GM21737 (cell line): Measurements from ENCODE around the gene UGGT1.
A peak's percentile ranks its signal among the peaks of the same experiment; 100 is the strongest.

Experiments used
- ATAC-seq: cut with Tn5 transposase; IDR thresholded peaks from one replicate; pipeline ENCODE4 v1.9.1; 2021; ENCODE audit warnings: mild to moderate bottlenecking, moderate library complexity; ENCODE audit not compliant: unreplicated experiment

UGGT1 gene

GRCh38 chr2:128214251-128214650 is 123.3 kb downstream of the UGGT1 start:
- no peak for ATAC-seq

GRCh38 chr2:128214866-128215460 is 124.0 kb downstream of the UGGT1 start:
- ATAC-seq = no peak

GRCh38 chr2:128215897-128216642 is 125.1 kb downstream of the UGGT1 start:
- ATAC-seq = no peak

GRCh38 chr2:128217671-128218070 is 126.7 kb downstream of the UGGT1 start:
- no peak for ATAC-seq

- ATAC-seq = no peak
Measured at GRCh38 chr2:128219891-128220290, 128.9 kb downstream of the UGGT1 start.

GRCh38 chr2:128227862-128228261 is 136.9 kb downstream of the UGGT1 start:
- no peak for ATAC-seq

GRCh38 chr2:128228894-128229293 is 137.9 kb downstream of the UGGT1 start:
- no peak for ATAC-seq

GRCh38 chr2:128232965-128233789 is 142.2 kb downstream of the UGGT1 start:
- ATAC-seq = peak; percentile 99

GRCh38 chr2:128233790-128234395 is 142.9 kb downstream of the UGGT1 start:
- ATAC-seq = no peak

GRCh38 chr2:128234613-128235012 is 143.6 kb downstream of the UGGT1 start:
- ATAC-seq = no peak

- ATAC-seq = no peak
Measured at GRCh38 chr2:128235581-128235980, 144.6 kb downstream of the UGGT1 start.

- ATAC-seq = no peak
Measured at GRCh38 chr2:128236491-128237035, 145.6 kb downstream of the UGGT1 start.

GRCh38 chr2:128237081-128237534 is 146.1 kb downstream of the UGGT1 start:
- ATAC-seq = no peak

GRCh38 chr2:128237911-128238697 is 147.1 kb downstream of the UGGT1 start:
- ATAC-seq = no peak

- ATAC-seq = no peak
Measured at GRCh38 chr2:128241896-128242295, 150.9 kb downstream of the UGGT1 start.
